ENCODE measurements around the gene UQCR11. TPM values are rescaled to one million over a fixed set of nuclear protein-coding genes. Genes with fewer than 3 reads are reported as not detected.

Gene UQCR11
- polyA plus RNA-seq, 1 donor (not counting 4 experiments of a cell fraction or from before 2014, with no cell fraction given) = 327 TPM

DNA sequence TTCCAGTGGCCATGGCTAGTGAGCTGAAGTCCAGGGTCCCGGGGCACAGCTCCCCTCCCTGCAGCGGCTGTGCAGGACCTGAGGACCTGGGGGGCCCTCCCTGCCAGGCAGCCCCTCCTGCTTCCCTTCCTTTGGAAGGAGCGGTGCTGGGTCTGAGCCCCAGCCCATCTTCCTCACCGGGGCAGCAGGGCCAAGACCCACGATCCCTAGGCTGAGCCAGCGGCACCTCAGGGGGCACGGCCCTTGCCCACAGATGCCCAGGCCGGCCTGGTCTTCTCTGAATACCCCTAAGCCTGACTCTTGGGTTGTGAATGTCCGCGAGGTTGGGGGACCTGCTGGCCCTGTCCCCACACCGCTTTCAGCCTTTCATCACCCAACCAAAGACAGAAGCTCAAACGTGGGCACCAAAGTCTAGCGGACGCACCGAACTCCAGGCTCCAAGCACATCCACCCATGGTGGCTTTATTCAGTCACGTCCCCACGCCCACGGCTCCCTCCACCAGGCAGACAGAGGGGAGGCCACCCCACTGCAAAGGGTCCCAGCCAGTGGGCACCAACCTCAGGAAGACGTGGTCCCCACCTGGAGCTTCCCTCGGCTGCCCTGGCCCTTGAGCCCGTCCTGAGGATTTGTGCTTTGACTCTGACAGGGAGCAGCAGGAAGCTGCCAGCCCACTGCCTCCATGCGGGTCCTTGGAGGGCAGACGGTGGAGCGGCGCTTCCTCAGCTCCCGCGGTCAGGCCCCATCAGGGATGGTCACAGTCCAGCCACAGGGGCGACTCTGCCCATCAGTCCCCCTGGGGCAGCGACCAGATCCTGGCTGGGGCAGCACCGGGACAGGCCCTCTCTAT, 28.8 kb downstream of the UQCR11 start:
- no peak overlapping the region for H3K4me2 ChIP-seq (ENCODE audit: control insufficient read depth, extremely low read depth, insufficient read depth, low read depth, low read length)
- H3K4me3 ChIP-seq (ENCODE audit: control insufficient read depth in 2 of 3, extremely low read depth in 1 of 3, insufficient read depth in 2 of 3, low read depth in 1 of 3, low read length in 3 of 3) = no peak overlapping the region
- H2AFZ ChIP-seq (ENCODE audit: control insufficient read depth, low read length) = no peak overlapping the region
- DNase-seq (ENCODE audit: low read depth, low spot score) (no peak), FAIRE-seq (no peak)
- H3K79me2 ChIP-seq (ENCODE audit: control insufficient read depth, insufficient read depth, low read length) = no peaks in the 10 kb centered on the region
- TF ChIP-seq EZH2 (IDR thresholded peaks at IDR 0.05; ENCODE audit: low read length) = no peak
- TF ChIP-seq, protein P1, sequence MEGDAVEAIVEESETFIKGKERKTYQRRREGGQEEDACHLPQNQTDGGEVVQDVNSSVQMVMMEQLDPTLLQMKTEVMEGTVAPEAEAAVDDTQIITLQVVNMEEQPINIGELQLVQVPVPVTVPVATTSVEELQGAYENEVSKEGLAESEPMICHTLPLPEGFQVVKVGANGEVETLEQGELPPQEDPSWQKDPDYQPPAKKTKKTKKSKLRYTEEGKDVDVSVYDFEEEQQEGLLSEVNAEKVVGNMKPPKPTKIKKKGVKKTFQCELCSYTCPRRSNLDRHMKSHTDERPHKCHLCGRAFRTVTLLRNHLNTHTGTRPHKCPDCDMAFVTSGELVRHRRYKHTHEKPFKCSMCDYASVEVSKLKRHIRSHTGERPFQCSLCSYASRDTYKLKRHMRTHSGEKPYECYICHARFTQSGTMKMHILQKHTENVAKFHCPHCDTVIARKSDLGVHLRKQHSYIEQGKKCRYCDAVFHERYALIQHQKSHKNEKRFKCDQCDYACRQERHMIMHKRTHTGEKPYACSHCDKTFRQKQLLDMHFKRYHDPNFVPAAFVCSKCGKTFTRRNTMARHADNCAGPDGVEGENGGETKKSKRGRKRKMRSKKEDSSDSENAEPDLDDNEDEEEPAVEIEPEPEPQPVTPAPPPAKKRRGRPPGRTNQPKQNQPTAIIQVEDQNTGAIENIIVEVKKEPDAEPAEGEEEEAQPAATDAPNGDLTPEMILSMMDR (optimal IDR thresholded peaks at IDR 0.05 in 1 of 3, IDR thresholded peaks at IDR 0.05 in 1 of 3, conservative IDR thresholded peaks at IDR 0.05 in 1 of 3; ENCODE audit: extremely low read depth in 1 of 3, insufficient read depth in 2 of 3, low read length in 3 of 3) = no peak
- H3K9me1 ChIP-seq (ENCODE audit: control insufficient read depth, extremely low read depth, insufficient read depth, low read length) = no peaks in the 10 kb centered on the region
- no peak overlapping the region for H3K9ac ChIP-seq (ENCODE audit: control insufficient read depth, extremely low read depth, insufficient read depth, low read length)
- H3K36me3 ChIP-seq (ENCODE audit: control insufficient read depth in 2 of 2, extremely low read depth in 1 of 2, insufficient read depth in 2 of 2, low read length in 2 of 2) = peaks cover 2 to 18% of the 10 kb centered on the region in 2 experiments
- H3K27me3 ChIP-seq (ENCODE audit: control insufficient read depth, extremely low read depth, insufficient read depth, low read length) = no peaks in the 10 kb centered on the region
- H3K27ac ChIP-seq (ENCODE audit: control insufficient read depth, insufficient read depth, low read length) = no peak overlapping the region
- H4K20me1 ChIP-seq (ENCODE audit: control insufficient read depth, extremely low read depth, insufficient read depth, low read length) = no peaks in the 10 kb centered on the region
- no peaks in the 10 kb centered on the region for H3K9me3 ChIP-seq (ENCODE audit: control insufficient read depth, low read depth, low read length)
- dilution Hi-C loops (cut with MboI; ENCODE audit: extremely low pct_ligation_motif_present, low sequenced_read_pairs) = no loop called here
- no peaks in the 10 kb centered on the region for H3K4me1 ChIP-seq (ENCODE audit: control insufficient read depth, extremely low read depth, insufficient read depth, low read length)

DNA sequence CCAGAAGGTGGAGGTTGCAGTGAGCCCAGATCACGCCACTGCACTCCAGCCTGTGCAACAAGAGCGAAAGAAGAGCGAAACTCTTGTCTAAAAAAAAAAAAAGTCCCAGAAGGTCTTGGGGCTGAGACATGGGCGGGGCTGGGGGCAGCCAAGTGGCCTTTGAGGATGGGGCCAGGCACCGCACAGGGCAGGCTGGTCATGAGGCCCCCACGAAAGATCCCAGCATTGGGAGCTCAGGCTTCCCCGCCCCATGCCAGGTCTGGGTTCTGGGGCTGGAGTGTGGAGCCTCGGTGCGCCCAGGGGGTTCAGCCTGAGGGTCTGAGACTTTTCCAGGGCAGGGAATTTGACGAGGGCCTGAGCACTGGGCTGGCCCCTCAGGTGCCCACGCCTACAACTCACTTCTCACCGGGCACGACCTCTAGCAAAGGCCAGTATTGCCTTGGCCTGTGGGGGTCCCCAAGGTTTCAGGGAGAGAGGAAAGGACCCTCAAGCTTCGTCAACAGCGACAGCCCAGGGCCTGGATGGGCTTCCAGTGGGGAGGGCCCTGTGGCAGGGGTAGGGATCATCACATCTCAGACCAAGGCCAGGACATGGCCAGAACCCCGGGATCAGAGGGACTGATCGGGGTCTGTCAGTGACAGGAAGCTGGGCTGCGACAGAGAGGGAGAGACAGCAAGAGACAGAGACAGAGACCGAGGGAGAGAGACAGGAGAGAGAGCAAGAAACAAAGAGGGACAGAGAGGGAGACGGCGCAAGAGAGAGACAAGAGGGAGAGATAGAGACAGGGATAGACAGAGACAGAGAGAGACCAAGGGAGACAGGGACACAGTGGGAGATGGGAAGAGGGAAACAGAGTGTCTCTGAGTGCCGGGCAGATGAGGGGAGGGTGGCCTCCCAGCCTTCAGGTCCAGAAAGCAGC, 29.7 kb downstream of the UQCR11 start:
- H3K79me2 ChIP-seq (ENCODE audit: control insufficient read depth, insufficient read depth, low read length) = no peaks in the 10 kb centered on the region
- DNase-seq (ENCODE audit: low read depth, low spot score) (no peak), FAIRE-seq (no peak)
- no peaks in the 10 kb centered on the region for H4K20me1 ChIP-seq (ENCODE audit: control insufficient read depth, extremely low read depth, insufficient read depth, low read length)
- peaks cover 0 to 13% of the 10 kb centered on the region in 2 experiments for H3K36me3 ChIP-seq (ENCODE audit: control insufficient read depth in 2 of 2, extremely low read depth in 1 of 2, insufficient read depth in 2 of 2, low read length in 2 of 2)
- dilution Hi-C loops (cut with MboI; ENCODE audit: extremely low pct_ligation_motif_present, low sequenced_read_pairs) = no loop called here
- no peak overlapping the region for H3K27ac ChIP-seq (ENCODE audit: control insufficient read depth, insufficient read depth, low read length)
- H3K27me3 ChIP-seq (ENCODE audit: control insufficient read depth, extremely low read depth, insufficient read depth, low read length) = no peaks in the 10 kb centered on the region
- TF ChIP-seq EZH2 (IDR thresholded peaks at IDR 0.05; ENCODE audit: low read length) = no peak
- TF ChIP-seq, protein P1 (optimal IDR thresholded peaks at IDR 0.05 in 1 of 3, IDR thresholded peaks at IDR 0.05 in 1 of 3, conservative IDR thresholded peaks at IDR 0.05 in 1 of 3; ENCODE audit: extremely low read depth in 1 of 3, insufficient read depth in 2 of 3, low read length in 3 of 3) = no peak
- H3K9me1 ChIP-seq (ENCODE audit: control insufficient read depth, extremely low read depth, insufficient read depth, low read length) = no peaks in the 10 kb centered on the region
- no peak overlapping the region for H3K4me2 ChIP-seq (ENCODE audit: control insufficient read depth, extremely low read depth, insufficient read depth, low read depth, low read length)
- H3K4me3 ChIP-seq (ENCODE audit: control insufficient read depth in 2 of 3, extremely low read depth in 1 of 3, insufficient read depth in 2 of 3, low read depth in 1 of 3, low read length in 3 of 3) = no peak overlapping the region
- no peak overlapping the region for H3K9ac ChIP-seq (ENCODE audit: control insufficient read depth, extremely low read depth, insufficient read depth, low read length)
- H2AFZ ChIP-seq (ENCODE audit: control insufficient read depth, low read length) = no peak overlapping the region
- H3K4me1 ChIP-seq (ENCODE audit: control insufficient read depth, extremely low read depth, insufficient read depth, low read length) = no peaks in the 10 kb centered on the region
- no peaks in the 10 kb centered on the region for H3K9me3 ChIP-seq (ENCODE audit: control insufficient read depth, low read depth, low read length)
